Fibroblast of pulmonary artery (primary cell): ENCODE data around the gene WDR36.

Experiments
- DNase-seq: peaks from one replicate; pipeline ENCODE4 v3.0.0-alpha.2; 2010; ENCODE audit warnings: low read depth
- H3K4me3 ChIP-seq: replicated peaks from 2 replicates; pipeline ENCODE4 v1.5.1; 2011; ENCODE audit warnings: low read depth, mild to moderate bottlenecking, control low read depth, low read length, moderate library complexity
- CTCF ChIP-seq: IDR thresholded peaks from 2 replicates; pipeline ENCODE4 v1.5.1; 2011; ENCODE audit warnings: mild to moderate bottlenecking, control low read depth, low read length, inconsistent platforms; ENCODE audit errors: missing control alignments

Gene WDR36

GRCh38 chr5:111066261-111066938 is 25.7 kb upstream of the WDR36 start:
- H3K4me3 ChIP-seq, result no peak overlapping the region
- peak; percentile 77 for DNase-seq
- no peak for TF ChIP-seq CTCF

- TF ChIP-seq CTCF, result no peak
- H3K4me3 ChIP-seq, result no peak overlapping the region
- peak; percentile 68 for DNase-seq
Measured at GRCh38 chr5:111068213-111068612, 23.9 kb upstream of the WDR36 start.

GRCh38 chr5:111069839-111070238 is 22.3 kb upstream of the WDR36 start:
- H3K4me3 ChIP-seq, result no peak overlapping the region
- no peak for TF ChIP-seq CTCF
- peak; percentile 78 for DNase-seq

GRCh38 chr5:111070272-111071134 is 21.6 kb upstream of the WDR36 start:
- no peak for TF ChIP-seq CTCF
- no peak overlapping the region for H3K4me3 ChIP-seq
- no peak for DNase-seq

GRCh38 chr5:111071413-111071812 is 20.7 kb upstream of the WDR36 start, which contains the start of gene TSLP:
Gene TSLP (plus strand): TSS chr5:111071713. CDS start chr5:111071891, 178 bp downstream.
- TF ChIP-seq CTCF, result no peak
- DNase-seq, result no peak
- no peak within 1 kb of the TSS for H3K4me3 ChIP-seq

- H3K4me3 ChIP-seq, result peak overlapping the region; percentile 63
- DNase-seq, result no peak
- no peak for TF ChIP-seq CTCF
Measured at GRCh38 chr5:111072949-111073682, 19.0 kb upstream of the WDR36 start.
